ENCODE data around the gene KIRREL3.

- no peak for TF ChIP-seq SREBF2 (IDR thresholded peaks at IDR 0.05)
- no peak for TF ChIP-seq KDM1A (IDR thresholded peaks at IDR 0.05; ENCODE audit: low read depth)
- no peak for TF ChIP-seq PHF8 (IDR thresholded peaks at IDR 0.05; ENCODE audit: borderline replicate concordance, low read depth)
- no peak for TF ChIP-seq CTCF (IDR thresholded peaks at IDR 0.05)
- no peak for TF ChIP-seq EHMT2 (IDR thresholded peaks at IDR 0.05; ENCODE audit: low read depth)
- TF ChIP-seq NR3C1 (IDR thresholded peaks at IDR 0.05), result no peak
- TF ChIP-seq CEBPB (IDR thresholded peaks at IDR 0.05), result no peak
- no peak for TF ChIP-seq POLR2A (IDR thresholded peaks at IDR 0.05; ENCODE audit: low read length)
- no peak for TF ChIP-seq EP300 (IDR thresholded peaks at IDR 0.05)
These were observed 616.0 kb downstream of the KIRREL3 start for GRCh38 chr11:126384449-126385070.

All from A549 (cell line).